ENCODE measurements around the gene PKD1L1.
A peak's percentile ranks its signal among the peaks of the same experiment; 100 is the strongest.

Gene PKD1L1

GRCh38 chr7:47735431-47736345 lies 212.6 kb downstream of the PKD1L1 start:
- Histone ChIP-seq H3K36me3 (no peaks in the 10 kb centered on the region), H3K4me2 (peak overlapping the region; percentile 25), H4K20me1 (no peaks in the 10 kb centered on the region), H3K9me3 (no peaks in the 10 kb centered on the region), H3K27me3 (no peaks in the 10 kb centered on the region), H3K27ac (no peak overlapping the region), H3K4me1 (peaks cover 49% of the 10 kb centered on the region), H3K9ac (no peak overlapping the region), H3K4me3 (no peak overlapping the region)
- TF ChIP-seq Cebpa-rat (IDR thresholded peaks at IDR 0.05): no peak

- Histone ChIP-seq H3K4me2 (no peak overlapping the region; the same call in 1 of the 2 replicates), H3K27me3 (no peaks in the 10 kb centered on the region), H4K20me1 (no peaks in the 10 kb centered on the region), H3K4me3 (no peak overlapping the region), H3K4me1 (peaks cover 41% of the 10 kb centered on the region), H3K27ac (no peak overlapping the region), H3K9ac (no peak overlapping the region), H3K36me3 (no peaks in the 10 kb centered on the region), H3K9me3 (no peaks in the 10 kb centered on the region)
- TF ChIP-seq Cebpa-rat (IDR thresholded peaks at IDR 0.05): no peak
These were observed 213.3 kb downstream of the PKD1L1 start for GRCh38 chr7:47734949-47735291.

GRCh38 chr7:47734287-47734948 lies 213.8 kb downstream of the PKD1L1 start:
- Histone ChIP-seq H3K36me3 (no peaks in the 10 kb centered on the region), H3K4me1 (peaks cover 36% of the 10 kb centered on the region), H3K4me3 (no peak overlapping the region), H3K9ac (no peak overlapping the region), H3K9me3 (no peaks in the 10 kb centered on the region), H3K27me3 (no peaks in the 10 kb centered on the region), H4K20me1 (no peaks in the 10 kb centered on the region), H3K27ac (no peak overlapping the region), H3K4me2 (no peak overlapping the region; the same call in 1 of the 2 replicates)
- TF ChIP-seq Cebpa-rat (IDR thresholded peaks at IDR 0.05): no peak

GRCh38 chr7:47730142-47730541 lies 218.1 kb downstream of the PKD1L1 start:
- Histone ChIP-seq H3K4me2 (no peak overlapping the region), H3K9ac (no peak overlapping the region), H3K9me3 (no peaks in the 10 kb centered on the region), H3K4me3 (no peak overlapping the region), H3K27me3 (no peaks in the 10 kb centered on the region), H3K36me3 (no peaks in the 10 kb centered on the region), H3K27ac (no peak overlapping the region), H3K4me1 (peaks cover 25% of the 10 kb centered on the region), H4K20me1 (no peaks in the 10 kb centered on the region)
- TF ChIP-seq Cebpa-rat (IDR thresholded peaks at IDR 0.05): no peak

- no peak for TF ChIP-seq Cebpa-rat (IDR thresholded peaks at IDR 0.05)
- no peaks in the 10 kb centered on the region for H3K36me3 ChIP-seq
- H3K9ac ChIP-seq: no peak overlapping the region
- H3K27ac ChIP-seq: no peak overlapping the region
- H3K4me3 ChIP-seq: no peak overlapping the region
- no peaks in the 10 kb centered on the region for H4K20me1 ChIP-seq
- no peaks in the 10 kb centered on the region for H3K27me3 ChIP-seq
- H3K4me1 ChIP-seq: peaks cover 36% of the 10 kb centered on the region
- H3K4me2 ChIP-seq: peak overlapping the region; percentile 90
- H3K9me3 ChIP-seq: no peaks in the 10 kb centered on the region
These were observed 222.1 kb downstream of the PKD1L1 start for GRCh38 chr7:47726047-47726726.

GRCh38 chr7:47725031-47725780 lies 223.1 kb downstream of the PKD1L1 start:
- H4K20me1 ChIP-seq: no peaks in the 10 kb centered on the region
- no peaks in the 10 kb centered on the region for H3K36me3 ChIP-seq
- TF ChIP-seq Cebpa-rat (IDR thresholded peaks at IDR 0.05): no peak
- H3K4me2 ChIP-seq: peak overlapping the region; percentile 90
- peak overlapping the region; percentile 58; the same call in 1 of the 2 replicates for H3K27ac ChIP-seq
- H3K9me3 ChIP-seq: no peaks in the 10 kb centered on the region
- H3K4me3 ChIP-seq: 0 out of 2 replicates have a peak overlapping the region, but pooled peaks have one; percentile 2
- H3K4me1 ChIP-seq: peaks cover 36% of the 10 kb centered on the region
- H3K27me3 ChIP-seq: no peaks in the 10 kb centered on the region
- 0 out of 2 replicates have a peak overlapping the region, but pooled peaks have one; percentile 34 for H3K9ac ChIP-seq
